Inferior parietal cortex (tissue), 1 donor: ENCODE measurements around the gene CASTOR1.

Experiments used
- DNase-seq: peaks from one replicate; pipeline ENCODE4 v3.0.0-alpha.2; 2016; ENCODE audit errors: extremely low spot score

Gene CASTOR1

DNA sequence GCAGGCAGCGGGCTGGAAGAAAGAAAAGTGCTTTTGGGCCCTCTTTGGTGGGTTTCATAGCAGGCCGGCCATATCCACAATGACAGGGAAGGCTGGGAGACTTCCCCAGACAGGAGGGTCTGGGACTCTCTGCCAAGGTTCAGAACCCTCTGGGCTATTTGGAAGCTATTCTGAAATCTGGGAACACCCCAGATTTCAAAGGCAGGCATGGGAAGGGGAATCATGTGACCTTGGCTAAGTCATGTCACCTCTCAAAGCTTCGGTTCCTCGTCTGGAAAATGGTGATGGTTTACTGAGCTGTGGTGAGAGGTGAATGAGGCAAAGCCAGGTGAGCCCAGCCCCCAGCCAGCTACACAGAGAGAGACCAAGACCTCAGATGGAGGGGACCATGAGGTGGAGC is 4.6 kb downstream of the CASTOR1 start:
- DNase-seq: no peak

GRCh38 chr22:30284172-30284571 is 5.1 kb downstream of the CASTOR1 start:
- DNase-seq: no peak

DNA sequence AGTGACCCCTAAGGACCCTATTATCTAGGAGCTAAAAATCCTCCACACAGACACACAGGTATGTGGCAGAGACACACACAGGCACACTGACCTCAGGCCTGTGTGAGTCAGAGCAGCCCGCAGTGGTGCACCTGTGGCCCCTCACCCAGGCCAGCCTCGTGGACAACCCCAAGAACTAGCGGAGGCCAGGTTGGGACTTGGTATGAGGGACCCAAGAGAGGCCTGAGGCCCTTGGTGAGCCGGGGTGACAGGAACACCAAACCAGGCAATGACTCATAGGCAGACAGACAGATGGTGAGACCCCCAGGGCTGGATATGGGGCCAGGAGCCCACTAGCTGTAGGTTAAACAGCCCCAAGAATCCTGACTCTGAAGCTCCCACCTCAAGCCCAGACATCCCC is 6.0 kb downstream of the CASTOR1 start:
- DNase-seq: no peak

GRCh38 chr22:30282616-30283046 is 6.7 kb downstream of the CASTOR1 start:
- DNase-seq: no peak

- no peak for DNase-seq
These were observed 8.8 kb downstream of the CASTOR1 start for GRCh38 chr22:30280505-30280904.

GRCh38 chr22:30279932-30280331 is 9.4 kb downstream of the CASTOR1 start:
- DNase-seq: no peak

DNA sequence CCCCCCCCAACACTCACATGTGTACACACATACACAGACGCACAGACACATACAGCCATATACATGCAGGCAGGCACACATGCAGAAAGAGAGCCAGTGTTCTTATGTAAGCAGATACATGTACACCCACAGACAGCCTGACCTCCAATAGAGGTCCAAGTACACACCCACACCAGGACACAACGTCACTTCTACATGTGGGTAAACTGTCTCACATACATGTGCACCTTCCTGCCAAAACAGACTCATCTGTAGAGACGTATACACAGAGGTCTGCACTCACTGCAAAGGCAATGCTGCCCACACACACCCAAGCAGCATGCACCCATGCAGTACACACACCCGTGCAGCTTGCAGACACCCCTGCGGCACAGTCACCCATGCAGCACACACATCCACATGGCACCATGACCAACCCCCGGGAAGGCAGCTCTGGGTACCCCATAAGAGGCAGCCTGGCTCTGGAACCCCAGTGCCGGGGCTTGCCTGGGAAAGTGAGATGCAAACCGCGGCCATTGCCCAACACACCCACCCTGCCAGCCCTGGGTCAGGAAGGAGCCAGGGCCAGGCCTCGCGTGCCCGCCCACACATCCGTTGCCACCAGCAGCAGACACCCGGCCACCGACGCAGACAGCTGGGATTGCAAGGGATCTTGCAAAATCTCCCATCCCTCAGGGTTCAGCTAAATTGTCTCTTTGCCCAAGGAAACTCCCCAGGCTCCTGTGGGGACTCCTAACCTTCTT is 10.1 kb downstream of the CASTOR1 start:
- DNase-seq: no peak

DNA sequence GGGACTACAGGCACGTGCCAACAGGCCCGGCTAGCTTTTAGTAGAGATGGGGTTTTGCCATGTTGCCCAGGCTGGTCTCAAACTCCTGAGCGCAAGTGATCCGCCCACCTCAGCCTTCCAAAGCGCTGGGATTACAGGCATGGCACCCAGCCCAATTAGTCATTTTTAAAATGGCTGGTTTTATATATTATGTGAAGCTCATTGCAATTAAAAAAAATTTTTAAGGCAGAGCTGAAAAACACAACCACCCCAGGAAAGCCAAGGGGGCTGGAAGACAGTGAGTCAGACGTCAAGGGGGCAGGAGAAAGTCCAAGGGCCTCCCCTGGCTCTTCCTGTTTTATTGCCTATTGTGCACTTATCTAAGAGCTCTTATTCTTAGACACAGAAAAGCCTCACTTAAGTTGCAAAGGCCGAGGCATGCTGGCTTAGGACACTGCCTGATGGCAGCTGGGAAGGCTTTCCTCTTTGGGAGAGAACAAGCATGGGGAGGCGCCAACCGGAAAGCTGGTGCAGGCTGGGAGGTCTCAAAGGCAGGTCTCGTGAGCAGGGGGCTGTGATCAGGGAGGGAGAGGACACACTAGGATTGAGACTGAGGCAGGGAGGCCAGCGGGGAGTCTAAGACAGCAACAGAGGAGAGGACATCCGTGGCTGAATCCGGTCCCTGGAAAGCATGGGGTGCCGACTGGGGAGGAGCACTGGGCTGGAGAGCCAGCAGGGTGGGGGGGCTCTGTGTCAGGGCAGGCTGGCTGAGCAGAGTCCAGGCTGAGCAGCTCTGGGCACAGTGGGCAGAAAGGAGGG is 11.6 kb downstream of the CASTOR1 start:
- no peak for DNase-seq

DNA sequence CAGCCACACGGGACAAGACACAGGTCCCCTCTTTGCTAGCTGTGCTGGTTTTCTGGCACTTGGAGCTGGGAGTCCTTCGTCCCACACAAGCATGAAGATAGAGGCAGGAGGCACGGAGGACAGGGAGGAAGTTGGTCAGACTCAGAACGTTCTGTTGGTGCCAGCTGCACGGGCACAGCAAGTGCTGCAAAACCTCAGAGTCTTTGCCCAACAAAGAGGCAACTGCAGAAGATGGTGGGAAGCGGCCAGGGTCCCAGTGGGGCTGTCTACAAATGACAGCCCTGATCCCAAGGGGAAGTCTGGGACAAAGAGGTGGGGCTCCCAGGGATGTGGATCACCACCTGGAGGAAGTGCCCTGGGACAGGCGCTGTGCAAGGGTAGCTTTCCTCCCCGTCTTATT is 13.3 kb downstream of the CASTOR1 start:
- no peak for DNase-seq

GRCh38 chr22:30275625-30276024 is 13.7 kb downstream of the CASTOR1 start:
- DNase-seq: no peak

GRCh38 chr22:30274437-30274812 is 14.9 kb downstream of the CASTOR1 start:
- DNase-seq: no peak

GRCh38 chr22:30273711-30274436 is 15.4 kb downstream of the CASTOR1 start:
- no peak for DNase-seq

GRCh38 chr22:30272781-30273601 is 16.3 kb downstream of the CASTOR1 start:
- no peak for DNase-seq

GRCh38 chr22:30270832-30271231 is 18.5 kb downstream of the CASTOR1 start:
- no peak for DNase-seq

GRCh38 chr22:30268331-30268730 is 21.0 kb downstream of the CASTOR1 start:
- DNase-seq: no peak

DNA sequence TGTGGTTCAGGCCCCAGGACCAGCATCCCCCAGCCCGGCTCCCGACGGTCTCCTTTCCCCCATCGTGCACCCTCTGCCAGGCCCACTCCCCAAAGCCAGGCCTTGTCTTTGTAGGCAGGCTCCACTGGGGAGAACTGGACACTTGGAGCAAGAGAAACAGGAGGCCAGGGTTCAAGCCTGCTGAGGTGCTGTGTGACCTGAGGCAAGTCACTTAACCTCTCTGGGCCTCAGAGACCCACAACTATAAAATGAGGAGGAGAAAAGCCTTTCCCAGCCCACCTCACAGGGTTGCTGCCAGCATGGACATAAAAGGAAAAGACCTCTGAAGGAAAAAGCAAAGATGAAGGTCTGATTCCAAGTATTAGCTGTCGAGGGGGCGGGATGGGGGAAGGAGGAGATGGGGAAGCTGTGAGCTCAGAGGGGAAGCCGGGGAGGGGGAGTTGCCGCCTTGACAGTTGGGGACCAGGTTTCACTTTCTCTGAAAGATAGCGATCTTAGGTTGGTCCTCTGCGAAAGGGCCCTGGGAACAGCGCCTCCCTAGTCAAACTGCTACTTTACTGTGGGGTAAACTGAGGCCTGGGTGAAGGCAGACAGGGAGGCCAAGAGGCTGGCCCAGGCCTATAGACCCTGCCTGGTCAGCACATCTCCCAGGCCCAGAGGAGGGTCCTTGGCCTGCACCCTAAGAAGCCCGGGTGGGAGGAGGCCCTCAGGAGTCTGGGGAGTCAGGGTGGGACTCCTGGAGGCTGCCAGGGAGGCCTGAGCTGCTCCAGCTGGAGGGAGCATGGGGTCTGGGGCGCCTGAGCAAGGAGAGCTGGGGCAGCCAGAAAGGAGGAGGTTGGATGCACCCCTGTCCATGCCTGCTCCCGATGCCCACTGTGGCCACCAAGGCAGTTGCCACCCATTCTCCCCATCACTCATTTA is 21.7 kb downstream of the CASTOR1 start:
- no peak for DNase-seq

DNA sequence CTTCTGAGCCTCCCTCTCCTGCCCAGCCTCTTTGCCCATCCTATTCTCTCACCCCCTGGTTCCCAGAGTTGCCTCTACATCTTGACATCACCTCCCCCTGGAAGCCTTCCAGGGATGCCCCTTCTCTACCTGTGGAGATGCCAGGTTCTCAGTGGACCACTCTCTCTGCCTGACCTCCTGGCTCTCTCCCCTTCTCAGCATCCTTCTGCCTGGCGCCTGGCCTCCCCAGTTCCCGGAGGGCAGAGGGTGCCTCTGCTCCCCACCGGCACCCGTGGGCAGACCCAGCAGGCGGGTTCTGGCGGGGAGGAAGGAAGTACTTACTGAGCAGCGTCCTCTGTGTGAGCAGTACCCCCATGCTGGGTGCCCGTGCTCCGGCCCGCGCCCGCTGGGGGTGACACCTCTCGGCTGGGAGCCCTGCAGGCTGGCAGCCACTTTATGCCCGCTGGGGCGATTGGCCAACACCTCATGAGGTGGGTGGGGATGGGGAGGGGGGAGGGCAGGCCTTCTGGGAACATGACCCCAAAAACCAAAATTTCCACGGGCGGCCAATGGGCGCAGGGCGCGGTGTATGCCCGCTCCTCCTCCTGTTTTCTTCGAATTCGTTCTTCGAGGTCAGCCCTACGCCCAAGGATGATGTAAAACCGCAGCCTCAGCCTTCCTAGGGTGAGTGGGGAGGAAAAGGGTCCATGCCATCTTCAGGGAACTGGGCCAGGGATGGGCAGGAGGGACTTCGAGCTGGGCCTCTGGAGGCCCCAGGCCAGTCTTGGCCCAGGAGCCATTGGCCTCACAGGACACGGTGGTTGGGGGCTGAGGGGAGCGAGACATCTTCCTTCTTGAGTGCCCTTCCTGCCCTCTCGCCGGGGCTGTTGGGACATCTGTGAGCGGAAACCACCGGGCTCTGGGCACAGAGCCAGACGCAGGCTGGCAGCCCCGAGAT is 22.6 kb downstream of the CASTOR1 start, which contains the start of gene OSM:
Gene OSM (minus strand): TSS at position 407 of the 937 bp plus-strand sequence. CDS start 52 bp downstream, at position 355.
- no peak for DNase-seq

GRCh38 chr22:30265823-30266444 is 23.4 kb downstream of the CASTOR1 start:
- no peak for DNase-seq
